SK-N-SH (cell line): ENCODE measurements around the gene SACS. TPM values are rescaled to one million over a fixed set of nuclear protein-coding genes. Genes with fewer than 3 reads are reported as not detected.

Experiments used
- CTCF ChIA-PET: fragments of 300-600, 350-600 bp; formaldehyde crosslinking; extraction: SDS; loops from one replicate; lab custom pipeline; 2021; lab: Yijun Ruan, JAX
- POLR2A ChIA-PET: fragments of 350-600 bp; sonication (Branson Sonifier 250); formaldehyde crosslinking; extraction: SDS; loops from one replicate; lab custom pipeline; 2020; ENCODE audit warnings: antibody characterized with exemption, inconsistent platforms; lab: Yijun Ruan, JAX
- DNase-seq: peaks from one replicate; pipeline ENCODE4 v3.0.0; 2012
- H2AFZ ChIP-seq: fragments of 200-600 bp; sonication (generic); 2 replicates; pipeline ENCODE4 v1.8.1; 2016; ENCODE audit warnings: antibody characterized with exemption, mild to moderate bottlenecking, low read depth
- H3F3A ChIP-seq: fragments of 200-600 bp; sonication (generic); replicated peaks from 2 replicates; pipeline ENCODE3; 2016; ENCODE audit warnings: antibody characterized with exemption, mild to moderate bottlenecking; ENCODE audit not compliant: insufficient read depth
- H3K27ac ChIP-seq, 2 experiments: fragments of 200-500 bp in 1 of 2; fragments of 200-600 bp in 1 of 2; sonication (Bioruptor generic) in 1 of 2; sonication (generic), shearing (Covaris generic) in 1 of 2; 2 replicates each; pipeline versions ENCODE4 v1.5.1 to v1.6.1; 2014 to 2016; ENCODE audit warnings: low read depth in 2 of 2, inconsistent platforms in 1 of 2, low read length in 1 of 2, mild to moderate bottlenecking in 1 of 2, mixed read lengths in 1 of 2
- H3K27me3 ChIP-seq: fragments of 200-600 bp; sonication (generic), shearing (Covaris generic); 2 replicates; pipeline ENCODE4 v1.6.1; 2016; ENCODE audit warnings: mixed run types; ENCODE audit not compliant: insufficient read depth
- H3K36me3 ChIP-seq, 2 experiments: fragments of 200-500 bp in 1 of 2; fragments of 200-600 bp in 1 of 2; sonication (Bioruptor generic) in 1 of 2; sonication (generic) in 1 of 2; replicated peaks in 1 of 2; 2 replicates each; pipeline versions ENCODE3 to v1.5.1; 2014 to 2016; ENCODE audit warnings: low read length in 1 of 2, mild to moderate bottlenecking in 1 of 2; ENCODE audit not compliant: insufficient read depth in 2 of 2, control insufficient read depth in 1 of 2
- H3K4me1 ChIP-seq, 2 experiments: fragments of 200-500 bp in 1 of 2; fragments of 200-600 bp in 1 of 2; sonication (Bioruptor generic) in 1 of 2; sonication (generic), shearing (Covaris generic) in 1 of 2; 2 replicates each; pipeline versions ENCODE4 v1.5.1 to v1.6.1; 2014 to 2016; ENCODE audit warnings: low read depth in 1 of 2, low read length in 1 of 2, mixed run types in 1 of 2; ENCODE audit not compliant: insufficient read depth in 2 of 2, control insufficient read depth in 1 of 2
- H3K4me2 ChIP-seq: fragments of 200-600 bp; sonication (generic), shearing (Covaris generic); 2 replicates; pipeline ENCODE4 v1.6.1; 2017; ENCODE audit warnings: mixed run types
- H3K4me3 ChIP-seq, 2 experiments: fragments of 200-500 bp in 1 of 2; fragments of 200-600 bp in 1 of 2; sonication (Bioruptor generic) in 1 of 2; sonication (generic), shearing (Covaris generic) in 1 of 2; 2 replicates each; pipeline versions ENCODE4 v1.5.1 to v1.8.1; 2014 to 2016; ENCODE audit warnings: low read depth in 2 of 2, inconsistent platforms in 1 of 2, low read length in 1 of 2, mild to moderate bottlenecking in 1 of 2, mixed read lengths in 1 of 2, moderate library complexity in 1 of 2
- H3K79me2 ChIP-seq: fragments of 200-600 bp; sonication (generic); 2 replicates; pipeline ENCODE4 v1.8.1; 2017; ENCODE audit warnings: mild to moderate bottlenecking; ENCODE audit not compliant: insufficient read depth
- H3K9ac ChIP-seq: fragments of 200-600 bp; sonication (generic); 2 replicates; pipeline ENCODE4 v1.6.1; 2017; ENCODE audit warnings: mixed run types
- H3K9me2 ChIP-seq: fragments of 200-600 bp; sonication (generic); 2 replicates; pipeline ENCODE4 v1.6.1; 2017; ENCODE audit warnings: mixed run types
- H3K9me3 ChIP-seq: fragments of 200-600 bp; sonication (generic); 2 replicates; pipeline ENCODE4 v1.6.1; 2017; ENCODE audit warnings: mixed run types, mild to moderate bottlenecking, moderate library complexity
- H4K20me1 ChIP-seq: fragments of 200-600 bp; sonication (generic); 2 replicates; pipeline ENCODE4 v1.6.1; 2017; ENCODE audit warnings: mild to moderate bottlenecking, mixed run types; ENCODE audit not compliant: insufficient read depth
- CTCF ChIP-seq: fragments of 200-600 bp; sonication (generic); IDR thresholded peaks from 2 replicates; pipeline ENCODE4 v1.6.1; 2017; ENCODE audit warnings: antibody characterized with exemption, mild to moderate bottlenecking, moderate library complexity
- EZH2phosphoT487 ChIP-seq: fragments of 200-600 bp; sonication (generic); IDR thresholded peaks from 2 replicates; pipeline ENCODE4 v1.6.1; 2017; ENCODE audit warnings: low read depth, mixed run types, mild to moderate bottlenecking, antibody characterized with exemption, moderate library complexity, borderline replicate concordance
- FOSL2 ChIP-seq: IDR thresholded peaks from 2 replicates; pipeline ENCODE4 v1.4.0; 2012; ENCODE audit warnings: low read depth, mild to moderate bottlenecking, moderate library complexity, borderline replicate concordance
- FOXJ3 ChIP-seq: sonication (generic); formaldehyde crosslinking; IDR thresholded peaks from 2 replicates; pipeline ENCODE4 v1.5.1; 2020; ENCODE audit warnings: mild to moderate bottlenecking, missing genetic modification reagents
- FOXM1 ChIP-seq: IDR thresholded peaks from 2 replicates; pipeline ENCODE4 v1.4.0; 2012; ENCODE audit warnings: low read depth, mild to moderate bottlenecking
- JUND ChIP-seq: IDR thresholded peaks from 2 replicates; pipeline ENCODE4 v1.4.0; 2012
- NFIC ChIP-seq: IDR thresholded peaks from 2 replicates; pipeline ENCODE4 v1.4.0; 2012; ENCODE audit warnings: borderline replicate concordance
- NRF1 ChIP-seq: IDR thresholded peaks from 2 replicates; pipeline ENCODE4 v1.6.1; 2012; ENCODE audit warnings: low read depth, mild to moderate bottlenecking, low read length
- PBX3 ChIP-seq: IDR thresholded peaks from 2 replicates; pipeline ENCODE4; 2012
- POLR2AphosphoS5 ChIP-seq: IDR thresholded peaks from 2 replicates; pipeline ENCODE4 v1.6.1; 2012; ENCODE audit warnings: low read depth, low read length
- RFX5 ChIP-seq: IDR thresholded peaks from 2 replicates; pipeline ENCODE4 v1.6.1; 2012; ENCODE audit warnings: mild to moderate bottlenecking, improper control_type of control experiment, low read length
- TAF1 ChIP-seq: IDR thresholded peaks from 2 replicates; pipeline ENCODE4 v1.6.1; 2012; ENCODE audit warnings: low read depth, mild to moderate bottlenecking, low read length, moderate library complexity, borderline replicate concordance
- TCF12 ChIP-seq: IDR thresholded peaks from 2 replicates; pipeline ENCODE4 v1.4.0; 2012
- WGBS: methylation state at CpG from one replicate; pipeline ENCODE4 v1.1.6; 2017; ENCODE audit warnings: low lambda C conversion rate; 5-methylcytosine and 5-hydroxymethylcytosine counted together
- polyA plus RNA-seq, 3 experiments: library from polyadenylated mRNA; depleted of rRNA; stranded (reverse); fragments of >200 nt; gene quantifications; 2 replicates each; pipeline ENCODE4 v1.2.3, GENCODE V29; 2012

Gene SACS
- polyA plus RNA-seq, 1 of the 3 experiments (the other 2 are of a cell fraction): 5.9 TPM

GRCh38 chr13:23383151-23383550 is 50.4 kb downstream of the SACS start:
- Histone ChIP-seq H3K4me2 (no peak overlapping the region), H3K27ac (peak overlapping the region in 1 of 2 experiments; percentile 69; a peak in 2 of 4 replicates), H3K4me3 (no peak overlapping the region), H3K36me3 (no peaks in the 10 kb centered on the region), H3K4me1 (peaks cover 5 to 12% of the 10 kb centered on the region in 2 experiments; a peak in 3 of 4 replicates), H3K9me3 (no peaks in the 10 kb centered on the region), H3K79me2 (peaks cover 78% of the 10 kb centered on the region), H3F3A (peaks cover 17% of the 10 kb centered on the region), H3K27me3 (no peaks in the 10 kb centered on the region), H3K9ac (no peak overlapping the region), H3K9me2 (no peaks in the 10 kb centered on the region), H4K20me1 (no peaks in the 10 kb centered on the region), H2AFZ (no peak overlapping the region)
- WGBS: 94% methylated on average over 6 of the region's 6 CpGs
- CTCF ChIA-PET: interaction anchor here (1.1 kb wide), 1 partner anchor 9 kb away, joined by 3 read pairs; no protein-coding TSS in a partner anchor
- TF ChIP-seq POLR2AphosphoS5 (no peak), TCF12 (no peak), JUND (no peak), RFX5 (no peak), NFIC (no peak), EZH2phosphoT487 (no peak), FOSL2 (no peak), CTCF (no peak), FOXM1 (no peak), NRF1 (no peak)
- DNase-seq: no peak
- POLR2A ChIA-PET: no interaction called here

GRCh38 chr13:23381866-23382265 is 51.6 kb downstream of the SACS start:
- Histone ChIP-seq H3K4me3 (no peak overlapping the region), H3K27ac (peak overlapping the region; percentile 12 to 63; a peak in 2 of 4 replicates), H3K79me2 (peaks cover 71% of the 10 kb centered on the region), H3K4me2 (peak overlapping the region; percentile 26; the same call in 1 of the 2 replicates), H3F3A (peaks cover 28% of the 10 kb centered on the region), H3K9me2 (no peaks in the 10 kb centered on the region), H4K20me1 (no peaks in the 10 kb centered on the region), H3K36me3 (no peaks in the 10 kb centered on the region), H3K27me3 (no peaks in the 10 kb centered on the region), H3K9me3 (no peaks in the 10 kb centered on the region), H3K4me1 (peaks cover 8 to 22% of the 10 kb centered on the region in 2 experiments), H2AFZ (no peak overlapping the region; the same call in 1 of the 2 replicates), H3K9ac (no peak overlapping the region)
- ChIA-PET CTCF (no interaction called here), POLR2A (no interaction called here)
- TF ChIP-seq FOXJ3 (CRISPR knock-in tag) (no peak), TAF1 (no peak), CTCF (no peak), PBX3 (no peak), EZH2phosphoT487 (no peak), JUND (no peak)
- WGBS: 40% methylated on average over 6 of the region's 6 CpGs
- peak; percentile 37 for DNase-seq
